HG03432 (cell line): ENCODE measurements around the gene PLEKHM3.
A peak's percentile ranks its signal among the peaks of the same experiment; 100 is the strongest.

Source experiments
- ATAC-seq: cut with Tn5 transposase; IDR thresholded peaks from one replicate; pipeline ENCODE4 v1.9.1; 2021; ENCODE audit warnings: mild to moderate bottlenecking, moderate library complexity; ENCODE audit not compliant: unreplicated experiment

Gene PLEKHM3

GRCh38 chr2:208025037-208025813 is at the start of gene PLEKHM3:
Gene PLEKHM3, minus strand, starts transcription at chr2:208025527. Its CDS starts 23,888 bp downstream, at chr2:208001639.
- ATAC-seq: peak; percentile 96

- ATAC-seq: no peak
Measured at GRCh38 chr2:208074610-208075356, 49.5 kb upstream of the PLEKHM3 start.

- ATAC-seq: peak; percentile 87
Measured at GRCh38 chr2:208072250-208072892, 47.0 kb upstream of the PLEKHM3 start.

- no peak for ATAC-seq
Measured at GRCh38 chr2:208069186-208069585, 43.9 kb upstream of the PLEKHM3 start.

- ATAC-seq: no peak
Measured at GRCh38 chr2:208066016-208066415, 40.7 kb upstream of the PLEKHM3 start.

- ATAC-seq: no peak
Measured at GRCh38 chr2:208065476-208065875, 40.1 kb upstream of the PLEKHM3 start.

GRCh38 chr2:208064220-208064961 is 39.1 kb upstream of the PLEKHM3 start:
- ATAC-seq: peak; percentile 97

- ATAC-seq: no peak
Measured at GRCh38 chr2:208062961-208063360, 37.6 kb upstream of the PLEKHM3 start.

- ATAC-seq: no peak
Measured at GRCh38 chr2:208062113-208062512, 36.8 kb upstream of the PLEKHM3 start.

- no peak for ATAC-seq
Measured at GRCh38 chr2:208057108-208057507, 31.8 kb upstream of the PLEKHM3 start.

- ATAC-seq: no peak
Measured at GRCh38 chr2:208049441-208049840, 24.1 kb upstream of the PLEKHM3 start.

- no peak for ATAC-seq
Measured at GRCh38 chr2:208049006-208049405, 23.7 kb upstream of the PLEKHM3 start.

- ATAC-seq: no peak
Measured at GRCh38 chr2:208047840-208048239, 22.5 kb upstream of the PLEKHM3 start.

- no peak for ATAC-seq
Measured at GRCh38 chr2:208046686-208047085, 21.4 kb upstream of the PLEKHM3 start.

- ATAC-seq: no peak
Measured at GRCh38 chr2:208042450-208042849, 17.1 kb upstream of the PLEKHM3 start.

GRCh38 chr2:208042041-208042440 is 16.7 kb upstream of the PLEKHM3 start:
- no peak for ATAC-seq

- peak; percentile 83 for ATAC-seq
Measured at GRCh38 chr2:208040199-208041171, 15.2 kb upstream of the PLEKHM3 start.

GRCh38 chr2:208039376-208040110 is 14.2 kb upstream of the PLEKHM3 start:
- no peak for ATAC-seq
